COR-L47 (cell line): ENCODE results near the gene CCL4L2.
"Not testable (repeated sequence)": the region's sequence is repeated elsewhere in the genome, so short reads cannot be mapped to it uniquely, and the experiment has no call there.

Experiments
- DNase-seq: peaks from one replicate; lab custom pipeline; 2025; lab: John Stamatoyannopoulos, UW

CCL4L2 gene

GRCh38 chr17:36195434-36196130 lies 15.3 kb upstream of the CCL4L2 start:
- no peak for DNase-seq

GRCh38 chr17:36196131-36196486 lies 14.8 kb upstream of the CCL4L2 start:
- DNase-seq = no peak

GRCh38 chr17:36197387-36197703 lies 13.5 kb upstream of the CCL4L2 start:
- DNase-seq = no peak

GRCh38 chr17:36198831-36199465 lies 11.9 kb upstream of the CCL4L2 start:
- DNase-seq = no peak

- not testable (repeated sequence) for DNase-seq
These were observed 9.8 kb upstream of the CCL4L2 start for GRCh38 chr17:36201102-36201501.

- not testable (repeated sequence) for DNase-seq
These were observed 9.4 kb upstream of the CCL4L2 start for GRCh38 chr17:36201506-36201905.

GRCh38 chr17:36203335-36203734 lies 7.5 kb upstream of the CCL4L2 start:
- no peak for DNase-seq

- no peak for DNase-seq
These were observed 6.0 kb upstream of the CCL4L2 start for GRCh38 chr17:36204724-36205500.

- no peak for DNase-seq
These were observed 5.0 kb upstream of the CCL4L2 start for GRCh38 chr17:36205637-36206485.

GRCh38 chr17:36206486-36206821 lies 4.4 kb upstream of the CCL4L2 start:
- not testable (repeated sequence) for DNase-seq

- not testable (repeated sequence) for DNase-seq
These were observed 3.5 kb upstream of the CCL4L2 start for GRCh38 chr17:36207383-36207782.

- DNase-seq = no peak
These were observed 1.3 kb upstream of the CCL4L2 start for GRCh38 chr17:36209575-36209974.

GRCh38 chr17:36211484-36212271 lies 815 bp downstream of the CCL4L2 start:
- DNase-seq = not testable (repeated sequence)

GRCh38 chr17:36212272-36212605 lies 1.4 kb downstream of the CCL4L2 start:
- no peak for DNase-seq

GRCh38 chr17:36212966-36213365 lies 2.1 kb downstream of the CCL4L2 start:
- DNase-seq = no peak

- DNase-seq = no peak
These were observed 2.8 kb downstream of the CCL4L2 start for GRCh38 chr17:36213695-36214094.

GRCh38 chr17:36214918-36215317 lies 4.1 kb downstream of the CCL4L2 start:
- no peak for DNase-seq

GRCh38 chr17:36215406-36216308 lies 4.8 kb downstream of the CCL4L2 start:
- DNase-seq = not testable (repeated sequence)

GRCh38 chr17:36219556-36219955 lies 8.7 kb downstream of the CCL4L2 start:
- DNase-seq = not testable (repeated sequence)

- DNase-seq = not testable (repeated sequence)
These were observed 10.1 kb downstream of the CCL4L2 start for GRCh38 chr17:36220737-36221580.
